ENCODE data around the gene PGPEP1.

Gene PGPEP1

GRCh38 chr19:18340190-18340989, at the start of gene PGPEP1:
PGPEP1 (plus strand) TSS chr19:18340598; CDS start chr19:18340682, 84 bp downstream.
- peak; percentile 42 for DNase-seq

- DNase-seq: no peak
Observed at GRCh38 chr19:18291019-18291524, 49.3 kb upstream of the PGPEP1 start.

GRCh38 chr19:18291590-18292461, 48.6 kb upstream of the PGPEP1 start:
- peak; percentile 29 for DNase-seq

- DNase-seq: no peak
Observed at GRCh38 chr19:18292462-18292809, 48.0 kb upstream of the PGPEP1 start.

GRCh38 chr19:18292810-18293641, 47.4 kb upstream of the PGPEP1 start:
- DNase-seq: no peak

GRCh38 chr19:18293642-18294466, 46.5 kb upstream of the PGPEP1 start:
- no peak for DNase-seq

GRCh38 chr19:18294467-18294864, 45.9 kb upstream of the PGPEP1 start:
- DNase-seq: no peak

GRCh38 chr19:18295034-18295451, 45.4 kb upstream of the PGPEP1 start:
- DNase-seq: no peak

- no peak for DNase-seq
Observed at GRCh38 chr19:18297308-18297707, 43.1 kb upstream of the PGPEP1 start.

- no peak for DNase-seq
Observed at GRCh38 chr19:18298601-18299000, 41.8 kb upstream of the PGPEP1 start.

- no peak for DNase-seq
Observed at GRCh38 chr19:18299654-18300053, 40.7 kb upstream of the PGPEP1 start.

GRCh38 chr19:18300930-18301717, 39.3 kb upstream of the PGPEP1 start:
- DNase-seq: no peak

GRCh38 chr19:18301718-18302111, 38.7 kb upstream of the PGPEP1 start:
- no peak for DNase-seq

- no peak for DNase-seq
Observed at GRCh38 chr19:18304208-18304457, 36.3 kb upstream of the PGPEP1 start.

GRCh38 chr19:18304458-18305310, 35.7 kb upstream of the PGPEP1 start:
- DNase-seq: no peak

GRCh38 chr19:18306209-18306887, 34.0 kb upstream of the PGPEP1 start:
- DNase-seq: no peak

GRCh38 chr19:18306888-18307260, 33.5 kb upstream of the PGPEP1 start:
- no peak for DNase-seq

GRCh38 chr19:18307271-18307681, 33.1 kb upstream of the PGPEP1 start:
- no peak for DNase-seq

- DNase-seq: no peak
Observed at GRCh38 chr19:18308051-18308947, 32.1 kb upstream of the PGPEP1 start.

Data from NCI-H1092 (cell line).